Ramos (cell line): ENCODE data around the gene HEATR3.
"Not testable (repeated sequence)": the region's sequence is repeated elsewhere in the genome, so short reads cannot be mapped to it uniquely, and the experiment has no call there.

Experiments
- in situ Hi-C: fragments of 300-500 bp; cut with MboI; formaldehyde crosslinking; loops from one replicate; pipeline ENCODE4 v1.14.3; 2022; ENCODE audit warnings: low sequenced_read_pairs; ENCODE audit not compliant: unreplicated experiment

The HEATR3 gene

GRCh38 chr16:50093607-50094539, 28.1 kb downstream of the HEATR3 start:
- in situ Hi-C loops: no loop called here

DNA sequence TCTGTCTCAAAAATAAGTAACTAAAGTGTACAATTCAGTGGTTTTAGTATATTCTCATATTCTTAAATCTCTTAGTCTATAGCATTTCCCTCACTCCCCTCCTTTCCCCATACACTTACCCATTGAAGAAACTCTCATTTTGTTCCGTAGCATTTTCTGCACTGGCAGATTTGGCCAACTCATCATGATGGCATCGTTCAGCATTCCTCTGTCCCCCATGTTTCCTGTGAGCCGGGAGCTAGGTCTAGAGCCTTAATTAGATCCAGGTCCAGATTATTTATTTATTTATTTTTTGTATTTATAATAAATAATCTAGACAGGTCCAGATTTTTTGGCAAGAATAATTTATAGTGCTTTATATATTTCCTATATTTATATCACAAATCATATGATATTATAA, 31.0 kb downstream of the HEATR3 start:
- in situ Hi-C loops: no loop called here

DNA sequence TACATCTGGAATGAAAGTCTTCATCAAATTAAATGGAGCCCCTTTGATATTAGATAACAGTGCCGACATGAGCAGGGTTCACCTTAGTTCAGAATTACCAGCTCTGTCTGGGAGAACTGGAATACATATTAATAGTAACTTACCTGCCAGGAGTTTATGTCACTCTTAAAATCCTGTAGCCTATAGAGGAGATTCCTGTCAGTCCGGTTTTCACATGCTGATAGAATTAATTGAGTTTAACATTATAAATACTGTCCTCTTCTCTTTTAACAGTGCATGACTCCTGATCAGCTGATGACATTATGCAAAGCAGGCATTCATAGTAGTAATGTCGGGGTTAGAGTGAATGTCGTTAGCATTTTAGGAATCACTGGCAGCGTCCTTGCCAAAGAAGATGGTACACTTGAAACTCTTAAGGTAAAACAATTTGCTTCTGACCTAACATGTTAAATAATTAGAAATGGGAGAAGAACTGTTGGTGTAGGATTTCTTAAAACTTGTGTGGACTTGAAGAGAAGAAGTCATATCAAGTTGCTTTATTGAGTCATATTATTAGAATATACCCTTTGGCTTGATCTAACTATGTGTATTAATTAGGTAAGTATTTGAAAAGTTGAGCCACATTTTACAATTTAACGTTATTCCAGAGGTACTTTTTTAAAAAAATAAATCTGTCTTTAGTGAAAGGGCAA, 34.3 kb downstream of the HEATR3 start:
- in situ Hi-C loops: no loop called here

DNA sequence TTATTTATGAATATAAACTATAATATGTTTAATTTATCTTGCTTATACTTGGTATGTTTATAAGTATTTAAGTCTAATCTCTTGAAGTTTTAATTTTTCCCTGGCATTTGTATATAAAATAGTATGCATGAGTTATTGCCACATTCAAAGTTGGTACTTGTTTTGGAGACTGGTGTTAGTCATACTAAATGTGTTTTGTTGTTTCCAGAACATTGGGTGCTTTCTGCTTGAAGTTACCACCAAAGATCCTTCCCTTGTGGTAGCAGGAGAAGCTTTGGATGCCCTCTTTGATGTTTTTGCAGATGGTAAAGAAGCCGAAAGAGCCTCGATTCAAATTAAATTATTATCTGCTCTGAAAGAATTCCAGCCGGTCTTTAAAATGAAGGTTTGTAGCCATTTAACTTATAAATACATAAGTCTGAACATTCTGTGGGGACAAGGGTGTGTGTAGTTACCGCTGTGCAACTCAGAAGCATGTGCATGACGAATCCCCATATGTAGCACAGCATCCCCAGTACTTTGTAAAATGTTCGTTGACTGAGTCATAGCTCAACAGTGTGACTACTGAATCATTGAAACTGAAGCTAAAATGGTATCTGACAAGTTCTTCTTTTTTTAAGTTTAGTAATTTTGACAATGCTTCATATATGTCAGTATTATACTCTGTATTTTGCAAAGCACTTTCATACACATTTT, 36.4 kb downstream of the HEATR3 start:
- in situ Hi-C loops: no loop called here

GRCh38 chr16:50103764-50104163, 38.0 kb downstream of the HEATR3 start:
- in situ Hi-C loops: no loop called here

DNA sequence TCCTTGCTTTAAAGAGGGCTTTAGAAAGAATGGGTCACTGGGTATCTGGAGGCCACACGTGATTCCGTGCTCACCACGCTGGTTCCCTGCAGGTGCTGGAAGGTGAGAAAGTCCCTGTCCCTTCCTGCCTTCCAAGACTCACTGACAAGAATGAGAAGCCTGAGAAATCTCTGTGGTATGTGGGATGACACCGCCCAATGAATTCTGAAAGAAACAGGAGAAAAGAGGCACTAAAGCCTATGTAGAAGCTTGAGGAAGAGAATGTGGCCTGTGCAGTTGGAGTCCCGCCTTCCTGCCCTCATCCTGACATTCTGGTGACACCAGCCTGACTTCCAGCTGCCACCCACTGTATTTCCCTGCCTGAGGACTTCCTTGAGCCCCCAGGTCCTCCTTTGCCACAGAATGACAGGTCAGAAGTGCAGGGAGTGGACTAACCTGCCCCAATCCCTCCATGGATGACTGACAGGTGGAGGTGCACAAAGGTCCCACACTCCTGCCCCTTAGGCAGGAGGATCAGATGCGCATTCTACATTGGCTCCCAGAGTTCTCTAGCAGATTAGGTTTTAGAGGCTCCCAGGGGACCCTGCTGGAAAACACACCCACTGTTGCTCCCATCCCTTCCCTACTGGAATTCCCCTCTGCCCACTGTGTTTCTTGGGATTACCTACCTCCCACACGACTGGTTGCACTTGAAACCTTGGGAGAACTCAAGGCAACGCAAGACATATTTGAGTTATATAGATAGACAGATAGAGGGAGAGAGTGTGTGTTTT, 48.8 kb downstream of the HEATR3 start:
- in situ Hi-C loops: no loop called here

DNA sequence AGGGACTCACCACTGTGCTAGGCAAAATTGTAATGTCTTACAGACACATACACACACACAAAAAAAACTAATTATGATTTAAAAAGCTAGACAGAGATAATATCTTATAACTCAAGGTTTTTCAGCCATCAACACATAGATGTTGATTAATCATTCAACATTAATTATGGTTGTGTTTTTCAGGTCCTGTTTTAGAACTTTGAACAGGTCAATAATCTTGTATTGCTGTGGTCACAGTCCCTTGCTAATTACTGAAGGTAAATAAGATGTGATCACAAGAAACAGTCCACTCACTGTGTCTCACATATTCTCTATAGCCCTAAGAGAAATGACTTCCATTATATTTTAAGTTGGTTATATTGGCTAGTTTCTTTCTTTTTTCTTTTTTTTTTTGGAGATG, 54.9 kb downstream of the HEATR3 start:
- in situ Hi-C loops: no loop called here

DNA sequence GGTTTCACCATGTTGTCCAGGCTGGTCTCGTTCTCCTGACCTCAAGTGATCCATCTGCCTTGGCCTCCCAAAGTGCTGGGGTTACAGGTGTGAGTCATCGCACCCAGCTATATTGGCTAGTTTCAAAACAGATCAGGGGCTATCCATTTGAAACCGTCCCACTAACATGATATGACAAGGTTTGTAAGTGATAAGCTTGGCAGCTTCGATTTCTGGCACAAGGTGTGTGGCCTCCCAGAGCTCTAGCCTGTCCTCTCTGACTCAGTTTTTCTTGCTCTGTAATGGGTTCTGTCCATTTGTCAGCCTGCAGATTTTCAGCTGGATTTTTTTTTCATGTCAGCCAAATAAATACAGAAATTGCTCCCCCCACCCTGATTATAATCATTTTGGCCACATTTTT, 55.5 kb downstream of the HEATR3 start:
- in situ Hi-C loops: no loop called here

- in situ Hi-C loops: no loop called here
Observed at GRCh38 chr16:50121721-50122445, 56.1 kb downstream of the HEATR3 start.

DNA sequence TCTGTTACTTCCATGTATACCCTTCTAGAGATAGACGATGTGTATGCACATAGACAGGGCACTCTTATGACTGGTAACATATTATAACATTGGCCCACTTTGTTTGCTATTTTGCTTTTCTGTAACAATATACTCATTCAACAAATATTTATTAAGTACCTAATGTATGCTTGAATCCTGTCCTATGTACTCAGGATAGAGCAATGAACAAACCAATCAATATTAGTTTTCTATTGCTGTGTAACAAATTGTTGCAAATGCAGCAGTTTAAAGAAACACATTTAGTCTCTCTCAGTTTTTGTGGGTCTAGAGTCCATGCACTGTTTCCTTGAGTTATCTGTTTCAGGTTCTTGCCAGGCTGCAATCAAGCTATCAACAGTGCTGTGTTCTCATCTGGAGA, 57.6 kb downstream of the HEATR3 start:
- in situ Hi-C loops: no loop called here

GRCh38 chr16:50124769-50125168, 59.0 kb downstream of the HEATR3 start:
- in situ Hi-C loops: no loop called here

DNA sequence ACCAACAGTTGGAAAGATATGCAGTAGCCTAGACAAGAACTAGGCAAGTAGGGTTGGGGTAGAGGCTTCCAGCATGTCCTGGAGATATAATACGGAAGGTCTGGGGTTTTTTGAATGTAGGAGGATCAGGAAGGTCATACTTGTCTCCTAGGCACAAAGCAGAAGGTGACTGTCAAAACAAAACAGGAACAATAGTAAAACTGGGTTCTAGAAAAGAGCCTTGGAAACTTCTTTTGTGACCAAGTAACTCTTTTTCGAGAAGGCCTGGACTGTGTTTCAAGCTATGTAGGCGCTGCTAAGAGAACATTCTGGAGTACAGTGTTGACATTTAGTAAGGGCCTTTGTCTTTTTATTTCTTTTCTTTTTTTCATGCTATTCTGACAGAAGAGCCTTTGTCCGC, 60.4 kb downstream of the HEATR3 start:
- in situ Hi-C loops: no loop called here

- in situ Hi-C loops: not testable (repeated sequence)
Observed at GRCh38 chr16:50132571-50132970, 66.8 kb downstream of the HEATR3 start.

DNA sequence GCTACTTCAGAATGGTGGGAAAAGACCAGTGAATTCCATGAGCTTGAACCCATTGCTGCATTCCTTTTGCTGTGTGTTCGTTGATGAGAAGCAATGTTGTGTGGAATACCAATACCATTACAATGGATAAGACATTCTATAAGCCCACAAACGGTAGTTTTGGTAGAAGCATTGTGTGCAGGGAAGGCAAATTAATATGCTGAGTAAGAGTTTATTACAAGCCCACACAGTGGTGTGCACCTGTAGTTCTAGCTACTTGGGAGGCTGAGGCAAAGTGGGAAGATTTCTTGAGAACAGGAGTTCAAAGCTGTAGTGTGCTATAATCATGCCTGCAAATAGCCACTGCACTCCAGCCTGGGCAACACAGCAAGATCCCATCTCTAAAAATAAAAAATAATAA, 67.4 kb downstream of the HEATR3 start:
- in situ Hi-C loops: no loop called here

- in situ Hi-C loops: no loop called here
Observed at GRCh38 chr16:50136399-50136798, 70.6 kb downstream of the HEATR3 start.

DNA sequence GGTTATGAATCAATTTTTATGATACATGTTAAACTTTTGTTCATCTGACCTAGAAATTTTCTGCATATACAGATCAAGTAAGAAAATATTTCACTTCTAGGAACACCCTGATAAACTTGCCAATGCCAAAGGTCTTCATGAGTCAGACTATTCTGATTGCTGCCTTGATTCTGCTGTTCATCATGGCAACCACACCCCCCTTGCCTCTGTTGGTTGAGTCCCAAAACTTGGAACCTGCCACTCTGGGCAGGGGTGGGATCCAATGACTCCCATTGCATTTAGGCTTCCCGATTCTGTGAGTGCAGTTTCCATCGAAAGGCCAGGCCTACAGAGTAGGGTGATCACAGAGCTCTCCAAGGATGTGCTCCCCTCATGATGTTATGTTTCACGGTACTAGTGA, 71.5 kb downstream of the HEATR3 start:
- in situ Hi-C loops: no loop called here

DNA sequence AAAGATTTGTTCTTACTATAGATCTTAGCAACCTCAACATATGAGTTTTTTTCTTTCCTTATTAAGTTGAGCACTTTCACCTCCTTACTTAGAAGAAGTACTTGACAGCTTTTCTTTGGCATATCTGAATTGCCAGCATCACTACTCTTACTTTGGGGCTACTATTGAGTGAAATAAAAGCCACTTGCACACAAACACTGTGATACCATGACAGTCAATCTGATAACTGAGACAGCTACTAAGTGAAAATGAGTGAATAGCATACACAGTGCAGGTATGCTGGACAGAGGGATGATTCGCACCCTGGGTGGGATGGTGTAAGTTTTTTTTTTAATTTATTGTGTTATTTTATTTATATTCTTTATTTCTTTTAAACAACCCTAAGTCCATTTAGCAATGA, 73.8 kb downstream of the HEATR3 start:
- in situ Hi-C loops: no loop called here

- in situ Hi-C loops: no loop called here
Observed at GRCh38 chr16:50144211-50144610, 78.4 kb downstream of the HEATR3 start.
